Mesendoderm (in vitro differentiated cells): ENCODE data around the gene TMEM263.

Source experiments
- DNase-seq: peaks from one replicate; pipeline ENCODE4 v3.0.0; 2013
- H2AK5ac ChIP-seq: 2 replicates; pipeline ENCODE4 v1.6.1; 2013; ENCODE audit warnings: low read length, inconsistent platforms
- H2BK120ac ChIP-seq: 2 replicates; pipeline ENCODE4 v1.6.1; 2013; ENCODE audit warnings: low read depth, mild to moderate bottlenecking, low read length, moderate library complexity, mixed read lengths
- H2BK15ac ChIP-seq: replicated peaks from 2 replicates; pipeline ENCODE4 v1.6.1; 2013; ENCODE audit warnings: low read depth, mild to moderate bottlenecking, moderate library complexity
- H2BK5ac ChIP-seq: 2 replicates; pipeline ENCODE4 v1.6.1; 2013; ENCODE audit warnings: low read length, inconsistent platforms
- H3K18ac ChIP-seq: 2 replicates; pipeline ENCODE4 v1.6.1; 2013; ENCODE audit warnings: mild to moderate bottlenecking, low read length, mixed read lengths
- H3K23ac ChIP-seq: one replicate; pipeline ENCODE4 v1.6.1; 2013; ENCODE audit warnings: low read length
- H3K27ac ChIP-seq: 2 replicates; pipeline ENCODE4 v1.5.1; 2013; ENCODE audit warnings: low read depth, mild to moderate bottlenecking, inconsistent platforms, low read length, moderate library complexity
- H3K27me3 ChIP-seq: 2 replicates; pipeline ENCODE4 v1.6.1; 2013; ENCODE audit warnings: low read length, control low read depth, mild to moderate bottlenecking, inconsistent platforms; ENCODE audit not compliant: insufficient read depth, poor library complexity
- H3K36me3 ChIP-seq: 2 replicates; pipeline ENCODE4 v1.6.1; 2013; ENCODE audit warnings: low read length, inconsistent platforms; ENCODE audit not compliant: control insufficient read depth, insufficient read depth
- H3K4ac ChIP-seq: one replicate; pipeline ENCODE4 v1.6.1; 2013; ENCODE audit warnings: low read depth, mild to moderate bottlenecking, low read length, moderate library complexity
- H3K4me1 ChIP-seq: 2 replicates; pipeline ENCODE4 v1.6.1; 2013; ENCODE audit warnings: low read depth, low read length, inconsistent platforms; ENCODE audit not compliant: control insufficient read depth
- H3K4me2 ChIP-seq: 2 replicates; pipeline ENCODE4 v1.6.1; 2013; ENCODE audit warnings: low read length
- H3K4me3 ChIP-seq: 2 replicates; pipeline ENCODE4 v1.5.1; 2013; ENCODE audit warnings: mild to moderate bottlenecking, low read length
- H3K56ac ChIP-seq: one replicate; pipeline ENCODE4 v1.6.1; 2013; ENCODE audit warnings: low read length
- H3K79me1 ChIP-seq: 2 replicates; pipeline ENCODE4 v1.6.1; 2013; ENCODE audit warnings: low read length, inconsistent platforms
- H3K79me2 ChIP-seq: 2 replicates; pipeline ENCODE4 v1.6.1; 2013; ENCODE audit warnings: mild to moderate bottlenecking, low read length; ENCODE audit not compliant: control insufficient read depth, insufficient read depth
- H3K9ac ChIP-seq: 2 replicates; pipeline ENCODE4 v1.6.1; 2013; ENCODE audit warnings: low read length, inconsistent platforms
- H4K5ac ChIP-seq: one replicate; pipeline ENCODE4 v1.6.1; 2013; ENCODE audit warnings: low read length
- H4K8ac ChIP-seq: one replicate; pipeline ENCODE4 v1.6.1; 2013; ENCODE audit warnings: low read depth, mild to moderate bottlenecking, control low read depth, low read length, moderate library complexity
- WGBS: extraction: QIAGEN DNeasy Blood & Tissue Kit; methylation state at CpG from one replicate; pipeline ENCODE4 v1.1.7; 2013; ENCODE audit warnings: low lambda C conversion rate, missing lambda C conversion rate; ENCODE audit not compliant: insufficient coverage; ENCODE audit errors: extremely low coverage; 5-methylcytosine and 5-hydroxymethylcytosine counted together

Gene TMEM263

GRCh38 chr12:106975993-106976658, 20.4 kb downstream of the TMEM263 start:
- H3K4me2 ChIP-seq: no peak overlapping the region
- H3K36me3 ChIP-seq: no peaks in the 10 kb centered on the region
- H3K27me3 ChIP-seq: no peaks in the 10 kb centered on the region
- H2BK120ac ChIP-seq: no peak overlapping the region
- no peaks in the 10 kb centered on the region for H3K4me1 ChIP-seq
- no peak overlapping the region for H3K4ac ChIP-seq
- no peak overlapping the region for H3K18ac ChIP-seq
- H3K23ac ChIP-seq: no peak overlapping the region
- no CpG with 5 or more reads among the region's 3 CpGs for WGBS
- H4K8ac ChIP-seq: no peak overlapping the region
- no peak overlapping the region for H3K4me3 ChIP-seq
- DNase-seq: no peak
- no peak overlapping the region for H2BK5ac ChIP-seq
- H2BK15ac ChIP-seq: no peak overlapping the region
- H3K79me1 ChIP-seq: no peaks in the 10 kb centered on the region
- no peak overlapping the region for H4K5ac ChIP-seq
- H3K9ac ChIP-seq: no peak overlapping the region
- H3K79me2 ChIP-seq: no peaks in the 10 kb centered on the region
- no peak overlapping the region for H3K56ac ChIP-seq
- H3K27ac ChIP-seq: no peak overlapping the region
- no peak overlapping the region for H2AK5ac ChIP-seq

- Histone ChIP-seq H2BK120ac (no peak overlapping the region), H3K4me1 (no peaks in the 10 kb centered on the region), H3K4ac (no peak overlapping the region), H3K9ac (no peak overlapping the region), H3K27me3 (no peaks in the 10 kb centered on the region), H4K5ac (no peak overlapping the region), H3K4me2 (no peak overlapping the region), H3K4me3 (no peak overlapping the region), H2BK5ac (no peak overlapping the region), H3K18ac (no peak overlapping the region), H4K8ac (no peak overlapping the region), H3K79me2 (no peaks in the 10 kb centered on the region), H3K79me1 (no peaks in the 10 kb centered on the region), H3K56ac (no peak overlapping the region), H3K27ac (no peak overlapping the region), H2AK5ac (no peak overlapping the region), H3K23ac (no peak overlapping the region), H2BK15ac (no peak overlapping the region), H3K36me3 (no peaks in the 10 kb centered on the region)
- no peak for DNase-seq
- no CpG with 5 or more reads among the region's 1 CpG for WGBS
These were observed 21.0 kb downstream of the TMEM263 start for GRCh38 chr12:106976668-106977067.

DNA sequence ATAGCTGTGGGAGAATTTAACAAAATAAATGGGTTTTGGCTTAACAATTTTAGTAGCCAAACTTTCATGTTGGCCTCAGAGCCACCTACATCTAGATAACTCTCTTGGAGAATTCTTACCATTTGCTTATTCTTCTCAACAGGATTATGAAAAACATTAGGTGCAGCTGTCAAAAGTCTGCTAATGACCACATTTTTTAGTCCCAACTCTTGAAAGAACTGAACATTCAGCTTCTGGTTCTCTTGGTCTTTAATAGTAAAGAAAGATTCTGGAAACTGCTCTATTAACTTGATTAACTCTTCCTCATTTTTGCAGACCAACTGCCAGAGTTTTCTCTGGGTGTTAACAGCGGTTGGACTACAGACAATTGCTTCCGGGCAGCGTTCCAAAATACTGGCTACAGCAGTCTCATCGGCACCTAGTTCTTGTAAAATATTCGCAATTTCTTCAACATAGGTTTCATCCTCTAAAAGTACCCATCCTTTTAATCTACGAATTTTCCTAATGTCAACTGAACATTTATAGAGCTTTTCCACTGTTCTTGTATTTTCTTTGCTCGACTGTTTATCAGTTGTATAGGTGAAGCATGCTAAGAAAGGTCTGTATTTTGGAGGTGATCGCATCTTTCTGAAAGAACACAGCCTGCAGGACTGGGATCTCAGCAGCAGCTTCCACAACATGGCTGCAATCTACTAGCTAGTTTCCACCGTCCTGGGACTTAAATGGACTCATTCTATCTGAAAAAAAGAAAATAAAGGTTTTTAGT, 22.5 kb downstream of the TMEM263 start:
- Histone ChIP-seq H3K27me3 (no peaks in the 10 kb centered on the region), H4K8ac (no peak overlapping the region), H2AK5ac (no peak overlapping the region), H2BK15ac (no peak overlapping the region), H3K4ac (no peak overlapping the region), H3K4me1 (no peaks in the 10 kb centered on the region), H3K4me3 (no peak overlapping the region), H2BK5ac (no peak overlapping the region), H3K79me2 (no peaks in the 10 kb centered on the region), H3K56ac (no peak overlapping the region), H3K4me2 (no peak overlapping the region), H3K36me3 (no peaks in the 10 kb centered on the region), H4K5ac (no peak overlapping the region), H3K9ac (no peak overlapping the region), H2BK120ac (no peak overlapping the region), H3K23ac (no peak overlapping the region), H3K18ac (no peak overlapping the region), H3K79me1 (no peaks in the 10 kb centered on the region), H3K27ac (no peak overlapping the region)
- DNase-seq: no peak
- 100% methylated on average over 2 of the region's 9 CpGs for WGBS

DNA sequence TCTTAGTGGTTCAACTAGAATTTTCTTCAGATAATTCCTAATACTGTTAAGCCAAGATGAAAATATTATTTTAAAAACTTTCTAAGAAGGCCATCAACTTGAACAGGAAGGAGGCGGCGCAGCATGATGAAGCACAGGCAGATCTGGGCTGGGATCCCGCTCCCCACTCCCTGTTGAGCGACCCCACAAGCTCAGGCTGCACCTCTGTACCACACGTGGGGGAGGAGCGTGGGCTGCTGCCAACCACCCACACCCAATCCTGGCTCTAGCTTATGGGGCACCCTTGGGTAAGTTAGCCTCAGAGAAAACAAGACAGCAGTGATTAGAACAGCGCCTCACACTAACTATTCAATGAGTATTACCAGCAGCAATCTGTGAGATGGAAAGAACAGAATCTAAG, 25.2 kb downstream of the TMEM263 start:
- Histone ChIP-seq H3K27me3 (no peaks in the 10 kb centered on the region), H3K4me1 (peaks cover 2% of the 10 kb centered on the region), H3K4me3 (no peak overlapping the region), H2AK5ac (no peak overlapping the region), H3K36me3 (no peaks in the 10 kb centered on the region), H3K56ac (no peak overlapping the region), H4K5ac (no peak overlapping the region), H3K79me1 (peaks cover 2% of the 10 kb centered on the region), H4K8ac (no peak overlapping the region), H3K9ac (no peak overlapping the region), H3K79me2 (no peaks in the 10 kb centered on the region), H3K4me2 (no peak overlapping the region), H3K18ac (no peak overlapping the region), H2BK120ac (no peak overlapping the region), H2BK5ac (no peak overlapping the region), H3K23ac (no peak overlapping the region), H3K27ac (no peak overlapping the region), H3K4ac (no peak overlapping the region), H2BK15ac (no peak overlapping the region)
- no CpG with 5 or more reads among the region's 7 CpGs for WGBS
- no peak for DNase-seq

DNA sequence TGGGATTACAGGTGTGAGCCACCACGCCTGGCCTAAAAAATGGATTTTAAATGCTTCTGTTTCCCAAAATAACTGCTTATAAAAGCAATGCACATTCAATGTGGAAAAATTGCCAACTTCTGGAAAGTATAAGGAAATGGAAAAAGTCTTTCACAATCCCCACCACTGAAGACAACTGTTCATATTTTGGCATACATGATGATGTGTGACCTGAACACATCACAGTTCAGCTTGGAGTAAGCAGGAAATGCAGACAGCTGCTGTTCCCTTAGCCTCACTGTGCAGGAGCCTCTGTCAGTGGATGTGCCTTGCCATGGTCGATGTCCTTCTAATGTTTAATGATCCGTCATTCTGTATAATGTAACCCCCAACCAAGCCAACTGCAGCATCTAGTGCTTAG, 26.1 kb downstream of the TMEM263 start:
- no peak overlapping the region for H2BK15ac ChIP-seq
- H3K4me2 ChIP-seq: no peak overlapping the region
- no peak overlapping the region for H3K4ac ChIP-seq
- no peak overlapping the region for H3K9ac ChIP-seq
- no peaks in the 10 kb centered on the region for H3K79me2 ChIP-seq
- H3K36me3 ChIP-seq: no peaks in the 10 kb centered on the region
- H2BK120ac ChIP-seq: no peak overlapping the region
- DNase-seq: no peak
- H3K23ac ChIP-seq: no peak overlapping the region
- no peak overlapping the region for H3K18ac ChIP-seq
- H3K56ac ChIP-seq: no peak overlapping the region
- H4K8ac ChIP-seq: no peak overlapping the region
- H3K79me1 ChIP-seq: peaks cover 2% of the 10 kb centered on the region
- peaks cover 3% of the 10 kb centered on the region for H3K4me1 ChIP-seq
- no peak overlapping the region for H2BK5ac ChIP-seq
- no CpG with 5 or more reads among the region's 3 CpGs for WGBS
- no peak overlapping the region for H4K5ac ChIP-seq
- no peak overlapping the region for H2AK5ac ChIP-seq
- no peak overlapping the region for H3K27ac ChIP-seq
- no peaks in the 10 kb centered on the region for H3K27me3 ChIP-seq
- no peak overlapping the region for H3K4me3 ChIP-seq
